OCI-LY7 (cell line): Measurements from ENCODE around the gene SEMA4D. TPM values are rescaled to one million over a fixed set of nuclear protein-coding genes. Genes with fewer than 3 reads are reported as not detected.

Source experiments
- BruUV-seq: library from RNA; stranded (reverse); fragments of 400-500 nt; replicated peaks from 2 replicates; lab custom pipeline; 2021; lab: Mats Ljungman, UMichigan
- CTCF ChIA-PET: fragments of 300-600 bp; sonication (Branson Sonifier 250); formaldehyde crosslinking; loops from one replicate; lab custom pipeline; 2022; ENCODE audit warnings: antibody characterized with exemption; ENCODE audit not compliant: unreplicated experiment; lab: Charles Lee
- POLR2A ChIA-PET: fragments of 300-600 bp; sonication (Branson Sonifier 250); formaldehyde crosslinking; loops from one replicate; lab custom pipeline; 2022; ENCODE audit warnings: antibody characterized with exemption; lab: Charles Lee
- DNase-seq: peaks from one replicate; pipeline ENCODE4 v3.0.0-alpha.2; 2015; ENCODE audit warnings: low spot score
- H2AFZ ChIP-seq: fragments of 200-600 bp; sonication (generic), shearing (Covaris generic); 2 replicates; pipeline ENCODE4 v1.6.1; 2014; ENCODE audit warnings: mild to moderate bottlenecking, antibody characterized with exemption, low read length, moderate library complexity
- H3K27ac ChIP-seq: fragments of 200-600 bp; sonication (generic); 2 replicates; pipeline ENCODE4 v1.5.1; 2014; ENCODE audit warnings: mixed run types, low read depth, mild to moderate bottlenecking, moderate library complexity, low read length, inconsistent platforms; ENCODE audit not compliant: poor library complexity, severe bottlenecking
- H3K36me3 ChIP-seq: fragments of 200-600 bp; sonication (generic); 2 replicates; pipeline ENCODE4 v1.6.1; 2014; ENCODE audit warnings: mild to moderate bottlenecking, antibody characterized with exemption, low read length, moderate library complexity, mixed read lengths; ENCODE audit not compliant: insufficient read depth
- H3K4me1 ChIP-seq: fragments of 200-600 bp; sonication (generic); 2 replicates; pipeline ENCODE4 v1.5.1; 2014; ENCODE audit warnings: mild to moderate bottlenecking, low read length; ENCODE audit not compliant: insufficient read depth, poor library complexity, severe bottlenecking
- H3K4me2 ChIP-seq: fragments of 200-600 bp; sonication (generic); 2 replicates; pipeline ENCODE4 v1.6.1; 2014; ENCODE audit warnings: mild to moderate bottlenecking, low read length
- H3K4me3 ChIP-seq: fragments of 200-600 bp; sonication (generic); 2 replicates; pipeline ENCODE4 v1.5.1; 2014; ENCODE audit warnings: mild to moderate bottlenecking, low read depth, low read length; ENCODE audit not compliant: poor library complexity, severe bottlenecking
- H3K79me2 ChIP-seq: fragments of 200-600 bp; sonication (generic); 2 replicates; pipeline ENCODE4 v1.6.1; 2016; ENCODE audit warnings: low read depth, mild to moderate bottlenecking, low read length, moderate library complexity, mixed read lengths; ENCODE audit not compliant: insufficient read depth
- H3K9me2 ChIP-seq: fragments of 200-600 bp; sonication (generic); 2 replicates; pipeline ENCODE4 v1.6.1; 2016; ENCODE audit warnings: mild to moderate bottlenecking, low read length, mixed read lengths; ENCODE audit not compliant: insufficient read depth
- H3K9me3 ChIP-seq: fragments of 200-600 bp; sonication (generic); 2 replicates; pipeline ENCODE4 v1.6.1; 2014; ENCODE audit warnings: mild to moderate bottlenecking, mixed run types, low read length, mixed read lengths
- H4K20me1 ChIP-seq: fragments of 200-600 bp; sonication (generic); 2 replicates; pipeline ENCODE4 v1.6.1; 2014; ENCODE audit warnings: mild to moderate bottlenecking, antibody characterized with exemption, low read length, moderate library complexity, mixed read lengths; ENCODE audit not compliant: insufficient read depth
- EZH2phosphoT487 ChIP-seq: fragments of 200-600 bp; sonication (generic); IDR thresholded peaks from 2 replicates; pipeline ENCODE4 v1.6.1; 2018; ENCODE audit warnings: low read depth, borderline replicate concordance, mild to moderate bottlenecking, mixed run types, antibody characterized with exemption, low read length, moderate library complexity, mixed read lengths
- intact Hi-C: fragments of 100-400 bp; cut with micrococcal nuclease; formaldehyde crosslinking; loops from one replicate; pipeline ENCODE4 v1.10.0; 2022; ENCODE audit not compliant: unreplicated experiment
- total RNA-seq, 2 experiments: library from RNA; depleted of rRNA in 1 of 2; stranded (reverse); fragments of >200 nt in 1 of 2; shearing (Covaris generic) in 1 of 2; gene quantifications; 2 replicates each; pipeline ENCODE4 v1.2.3, GENCODE V29; 2014 to 2022
- TF ChIP-seq, protein P1 (sequence below): fragments of 200-600 bp; sonication (generic); conservative IDR thresholded peaks from 2 replicates; pipeline ENCODE4 v1.5.1; 2014; ENCODE audit warnings: mild to moderate bottlenecking, antibody characterized with exemption, low read length, moderate library complexity, mixed read lengths

SEMA4D gene
- total RNA-seq, 2 experiments from 2014 or later = 28.5 to 60.5 TPM

DNA sequence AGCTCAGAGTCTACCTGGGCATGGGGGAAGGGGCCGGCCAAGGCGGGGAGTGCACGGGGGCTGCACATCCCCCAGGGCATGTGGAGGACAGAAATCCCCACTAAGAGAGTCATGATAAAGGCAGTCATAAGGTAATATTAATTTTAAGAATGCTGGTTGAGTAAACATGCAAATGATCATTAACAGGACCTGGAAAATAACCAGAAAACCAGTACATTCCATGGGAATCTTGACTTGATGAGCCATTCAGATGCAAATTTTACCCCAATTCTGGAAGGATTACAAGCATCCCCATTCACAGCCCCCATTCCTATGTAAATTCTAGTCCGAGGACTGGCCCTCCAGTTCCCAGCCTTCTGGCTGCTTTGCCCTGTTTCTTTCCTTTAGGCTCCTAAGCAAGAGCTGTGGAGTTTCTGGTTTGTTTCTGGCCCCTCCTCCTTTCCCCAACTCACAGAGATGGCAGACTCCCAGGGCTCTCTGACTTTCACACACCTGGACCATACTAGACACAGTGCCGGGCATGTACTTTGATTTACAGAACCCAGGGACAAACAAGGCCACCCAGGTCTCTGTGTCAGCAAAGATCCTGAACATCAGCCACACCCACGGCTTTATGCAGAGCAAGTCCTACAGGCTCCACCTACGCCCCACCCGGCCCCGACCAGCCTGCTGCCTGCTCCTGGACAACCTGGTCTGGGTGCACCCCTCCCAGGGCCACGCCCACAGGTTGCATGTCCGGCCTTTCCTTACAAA is 62.7 kb downstream of the SEMA4D start:
- H3K4me3 ChIP-seq = no peak overlapping the region
- H3K79me2 ChIP-seq = no peaks in the 10 kb centered on the region
- H3K36me3 ChIP-seq = no peaks in the 10 kb centered on the region
- CTCF ChIA-PET = no interaction called here
- no peak overlapping the region for H3K27ac ChIP-seq
- H3K9me2 ChIP-seq = no peaks in the 10 kb centered on the region
- intact Hi-C loops = no loop called here
- H2AFZ ChIP-seq = no peak overlapping the region
- H3K4me1 ChIP-seq = peaks cover 75% of the 10 kb centered on the region
- BruUV-seq = no TSS peak
- H4K20me1 ChIP-seq = peaks cover 4% of the 10 kb centered on the region; the same call in 1 of the 2 replicates
- no peak for TF ChIP-seq EZH2phosphoT487
- TF ChIP-seq, protein P1, sequence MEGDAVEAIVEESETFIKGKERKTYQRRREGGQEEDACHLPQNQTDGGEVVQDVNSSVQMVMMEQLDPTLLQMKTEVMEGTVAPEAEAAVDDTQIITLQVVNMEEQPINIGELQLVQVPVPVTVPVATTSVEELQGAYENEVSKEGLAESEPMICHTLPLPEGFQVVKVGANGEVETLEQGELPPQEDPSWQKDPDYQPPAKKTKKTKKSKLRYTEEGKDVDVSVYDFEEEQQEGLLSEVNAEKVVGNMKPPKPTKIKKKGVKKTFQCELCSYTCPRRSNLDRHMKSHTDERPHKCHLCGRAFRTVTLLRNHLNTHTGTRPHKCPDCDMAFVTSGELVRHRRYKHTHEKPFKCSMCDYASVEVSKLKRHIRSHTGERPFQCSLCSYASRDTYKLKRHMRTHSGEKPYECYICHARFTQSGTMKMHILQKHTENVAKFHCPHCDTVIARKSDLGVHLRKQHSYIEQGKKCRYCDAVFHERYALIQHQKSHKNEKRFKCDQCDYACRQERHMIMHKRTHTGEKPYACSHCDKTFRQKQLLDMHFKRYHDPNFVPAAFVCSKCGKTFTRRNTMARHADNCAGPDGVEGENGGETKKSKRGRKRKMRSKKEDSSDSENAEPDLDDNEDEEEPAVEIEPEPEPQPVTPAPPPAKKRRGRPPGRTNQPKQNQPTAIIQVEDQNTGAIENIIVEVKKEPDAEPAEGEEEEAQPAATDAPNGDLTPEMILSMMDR = no peak
- no peaks in the 10 kb centered on the region for H3K9me3 ChIP-seq
- POLR2A ChIA-PET = interaction anchor here (0.9 kb wide), 1 partner anchor 87 kb away, joined by 3 read pairs; no protein-coding TSS in a partner anchor
- DNase-seq = peak; percentile 54
- peak overlapping the region; percentile 31; the same call in 1 of the 2 replicates for H3K4me2 ChIP-seq

DNA sequence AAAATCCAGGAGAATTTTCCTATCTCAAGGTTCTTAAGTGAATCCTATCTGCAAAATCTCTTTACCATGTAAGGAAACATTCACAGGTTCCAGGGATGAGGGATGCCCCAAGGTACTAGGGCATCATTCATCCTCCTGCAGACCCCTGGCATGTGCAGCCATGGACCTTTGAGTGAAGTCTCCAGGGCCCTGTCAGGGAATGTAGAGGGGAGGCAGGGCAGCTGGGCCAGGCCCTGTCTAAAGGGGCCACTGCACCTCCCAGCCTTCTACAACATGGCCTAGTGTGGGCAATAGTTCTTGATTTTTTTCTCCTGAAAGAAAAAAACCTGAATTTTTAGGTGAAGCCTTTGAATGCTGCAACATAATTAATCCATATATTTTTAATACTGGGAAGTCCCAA is 63.3 kb downstream of the SEMA4D start:
- intact Hi-C loops = no loop called here
- BruUV-seq = no TSS peak
- DNase-seq = no peak
- no peak overlapping the region for H2AFZ ChIP-seq
- ChIA-PET CTCF (no interaction called here), POLR2A (no interaction called here)
- H3K4me3 ChIP-seq = no peak overlapping the region
- H4K20me1 ChIP-seq = peaks cover 4% of the 10 kb centered on the region; the same call in 1 of the 2 replicates
- no peak for TF ChIP-seq EZH2phosphoT487
- TF ChIP-seq, protein P1 = no peak
- H3K36me3 ChIP-seq = no peaks in the 10 kb centered on the region
- H3K9me3 ChIP-seq = no peaks in the 10 kb centered on the region
- H3K27ac ChIP-seq = no peak overlapping the region
- H3K79me2 ChIP-seq = no peaks in the 10 kb centered on the region
- H3K4me1 ChIP-seq = peaks cover 75% of the 10 kb centered on the region
- no peaks in the 10 kb centered on the region for H3K9me2 ChIP-seq
- H3K4me2 ChIP-seq = no peak overlapping the region

DNA sequence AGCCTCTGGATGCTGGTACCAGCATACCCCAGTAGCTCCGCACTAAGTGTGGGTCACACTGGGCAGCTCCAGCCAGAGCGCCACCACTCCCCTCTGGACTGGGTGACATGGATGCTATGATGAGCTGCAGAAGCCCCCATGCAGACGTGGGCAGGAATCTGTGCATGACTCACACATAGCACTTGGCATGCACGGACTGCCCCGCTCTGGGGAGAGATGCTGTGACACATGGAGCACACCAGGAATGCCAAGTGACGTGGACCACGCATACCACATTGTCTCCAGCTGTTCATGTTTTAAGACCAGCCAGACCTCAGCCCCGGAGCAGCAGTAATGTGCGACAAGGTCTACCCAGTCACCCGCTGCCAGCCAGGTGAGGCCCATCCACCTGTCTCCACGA is 64.1 kb downstream of the SEMA4D start:
- Histone ChIP-seq H4K20me1 (no peaks in the 10 kb centered on the region), H3K36me3 (no peaks in the 10 kb centered on the region), H3K9me3 (no peaks in the 10 kb centered on the region), H3K4me3 (no peak overlapping the region), H3K79me2 (no peaks in the 10 kb centered on the region), H3K27ac (no peak overlapping the region), H2AFZ (no peak overlapping the region), H3K4me2 (no peak overlapping the region), H3K4me1 (peaks cover 76% of the 10 kb centered on the region), H3K9me2 (no peaks in the 10 kb centered on the region)
- TF ChIP-seq EZH2phosphoT487 = no peak
- TF ChIP-seq, protein P1 = no peak
- no TSS peak for BruUV-seq
- ChIA-PET CTCF (no interaction called here), POLR2A (interaction anchor here (0.9 kb wide), 1 partner anchor 115 kb away, joined by 3 read pairs; no protein-coding TSS in a partner anchor)
- DNase-seq = no peak
- intact Hi-C loops = no loop called here
